ENCODE data around the gene APCDD1L.

DNA sequence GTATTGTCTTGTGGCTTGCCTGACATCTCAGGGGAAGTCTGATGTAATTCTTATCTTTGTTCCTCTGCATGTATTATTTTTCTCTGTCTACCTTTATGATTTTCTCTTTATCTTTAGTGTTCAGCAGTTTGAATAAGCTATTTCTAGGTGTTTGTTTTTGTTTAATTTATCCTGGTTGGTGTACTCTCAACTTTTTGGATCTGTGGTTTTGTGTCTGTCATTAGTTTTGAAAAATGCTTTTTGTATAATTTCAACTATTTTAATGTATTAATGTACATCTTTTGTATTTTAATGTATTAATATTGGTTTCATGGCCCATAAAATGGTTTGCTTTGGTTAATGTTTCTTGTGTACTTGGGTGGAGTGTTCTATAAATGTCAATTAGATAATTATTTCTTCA lies 15.9 kb upstream of the APCDD1L start:
- TF ChIP-seq, protein P1, sequence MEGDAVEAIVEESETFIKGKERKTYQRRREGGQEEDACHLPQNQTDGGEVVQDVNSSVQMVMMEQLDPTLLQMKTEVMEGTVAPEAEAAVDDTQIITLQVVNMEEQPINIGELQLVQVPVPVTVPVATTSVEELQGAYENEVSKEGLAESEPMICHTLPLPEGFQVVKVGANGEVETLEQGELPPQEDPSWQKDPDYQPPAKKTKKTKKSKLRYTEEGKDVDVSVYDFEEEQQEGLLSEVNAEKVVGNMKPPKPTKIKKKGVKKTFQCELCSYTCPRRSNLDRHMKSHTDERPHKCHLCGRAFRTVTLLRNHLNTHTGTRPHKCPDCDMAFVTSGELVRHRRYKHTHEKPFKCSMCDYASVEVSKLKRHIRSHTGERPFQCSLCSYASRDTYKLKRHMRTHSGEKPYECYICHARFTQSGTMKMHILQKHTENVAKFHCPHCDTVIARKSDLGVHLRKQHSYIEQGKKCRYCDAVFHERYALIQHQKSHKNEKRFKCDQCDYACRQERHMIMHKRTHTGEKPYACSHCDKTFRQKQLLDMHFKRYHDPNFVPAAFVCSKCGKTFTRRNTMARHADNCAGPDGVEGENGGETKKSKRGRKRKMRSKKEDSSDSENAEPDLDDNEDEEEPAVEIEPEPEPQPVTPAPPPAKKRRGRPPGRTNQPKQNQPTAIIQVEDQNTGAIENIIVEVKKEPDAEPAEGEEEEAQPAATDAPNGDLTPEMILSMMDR (conservative IDR thresholded peaks at IDR 0.05; ENCODE audit: low read length): no peak
- no peak for TF ChIP-seq EZH2phosphoT487 (IDR thresholded peaks at IDR 0.05; ENCODE audit: borderline replicate concordance)

Data from Loucy (cell line).